Measurements from ENCODE around the gene IDI2. TPM values are rescaled to one million over a fixed set of nuclear protein-coding genes. Genes with fewer than 3 reads are reported as not detected.

IDI2 gene
- total RNA-seq, 1 donor from 2014 or later, result not detected

- Histone ChIP-seq H3K27ac (peak overlapping the region; percentile 96), H3K9me3 (no peaks in the 10 kb centered on the region), H3K4me1 (peaks cover 31% of the 10 kb centered on the region), H3K27me3 (no peaks in the 10 kb centered on the region), H3K4me3 (peak overlapping the region; percentile 98 to 99), H3K36me3 (peaks cover 0 to under 1% of the 10 kb centered on the region in 2 donors)
- no peak for DNase-seq (ENCODE audit: extremely low spot score in 2 of 2)
- no peak for TF ChIP-seq POLR2A (IDR thresholded peaks at IDR 0.05)
- TF ChIP-seq POLR2AphosphoS5 (IDR thresholded peaks at IDR 0.05; ENCODE audit: insufficient read depth in 1 of 2, low read depth in 1 of 2), result no peak
- TF ChIP-seq CTCF (IDR thresholded peaks at IDR 0.05), result no peak
- intact Hi-C loops (cut with DNase I), result loop anchor here (5.0 kb wide), 2 partner anchors 55 to 60 kb away; partner anchors contain the start of genes IDI1 and LARP4B
Measured at GRCh38 chr10:987620-987869, 38.1 kb downstream of the IDI2 start.

- H3K27ac ChIP-seq, result peak overlapping the region; percentile 96
- H3K27me3 ChIP-seq, result no peaks in the 10 kb centered on the region
- DNase-seq (ENCODE audit: extremely low spot score in 2 of 2), result no peak
- TF ChIP-seq CTCF (IDR thresholded peaks at IDR 0.05), result no peak
- intact Hi-C loops (cut with DNase I), result loop anchor here (5.0 kb wide), 2 partner anchors 55 to 60 kb away; partner anchors contain the start of genes IDI1 and LARP4B
- H3K4me3 ChIP-seq, result peak overlapping the region; percentile 98 to 99
- no peaks in the 10 kb centered on the region for H3K9me3 ChIP-seq
- peaks cover 31% of the 10 kb centered on the region for H3K4me1 ChIP-seq
- H3K36me3 ChIP-seq, result no peaks in the 10 kb centered on the region
Measured at GRCh38 chr10:986881-987619, 38.6 kb downstream of the IDI2 start.

DNA sequence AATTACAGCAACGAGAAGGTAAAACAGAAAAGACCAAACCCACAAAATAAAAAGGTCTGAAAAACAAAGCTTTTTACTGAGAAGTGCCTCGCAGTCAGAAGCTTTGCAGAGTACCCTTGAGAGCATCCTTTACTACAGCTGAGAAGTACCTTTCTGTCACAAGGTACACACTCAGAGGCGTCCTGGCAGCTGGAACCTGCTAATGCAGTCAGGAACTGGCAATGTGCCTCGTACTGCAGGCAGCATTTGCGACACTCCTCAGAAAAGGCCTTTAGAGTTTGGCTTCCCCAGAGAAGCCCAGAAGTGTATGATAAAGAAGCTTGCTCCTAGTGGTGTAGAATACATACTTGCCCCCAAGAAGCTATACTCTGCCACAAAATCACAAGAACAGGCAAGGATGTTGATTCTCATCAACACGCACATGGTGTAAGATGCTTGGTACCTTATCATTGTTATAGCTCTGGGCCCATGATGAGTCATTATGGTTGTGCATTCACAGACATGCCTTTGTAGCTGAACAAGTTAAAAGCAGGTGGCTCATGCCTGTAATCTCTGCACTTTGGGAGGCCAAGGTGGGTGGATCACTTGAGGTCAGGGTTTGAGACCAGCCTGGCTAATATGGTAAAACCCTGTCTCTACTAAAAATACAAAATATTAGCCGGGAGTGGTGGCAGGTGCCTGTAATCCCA is 39.4 kb downstream of the IDI2 start:
- H3K27ac ChIP-seq, result no peak overlapping the region
- H3K36me3 ChIP-seq, result no peaks in the 10 kb centered on the region
- H3K4me3 ChIP-seq, result no peak overlapping the region
- H3K9me3 ChIP-seq, result no peaks in the 10 kb centered on the region
- H3K27me3 ChIP-seq, result no peaks in the 10 kb centered on the region
- peaks cover 31% of the 10 kb centered on the region for H3K4me1 ChIP-seq
- TF ChIP-seq CTCF (IDR thresholded peaks at IDR 0.05) (no peak), POLR2AphosphoS5 (IDR thresholded peaks at IDR 0.05; ENCODE audit: insufficient read depth in 1 of 2, low read depth in 1 of 2) (peak in 1 of 2 donors; percentile 30)
- no peak for DNase-seq (ENCODE audit: extremely low spot score in 2 of 2)
- intact Hi-C loops (cut with DNase I), result loop anchor here (5.0 kb wide), 2 partner anchors 54 to 61 kb away; partner anchors contain the start of genes IDI1 and LARP4B

- DNase-seq (ENCODE audit: extremely low spot score in 2 of 2), result no peak
- Histone ChIP-seq H3K4me3 (no peak overlapping the region), H3K27ac (no peak overlapping the region), H3K36me3 (no peaks in the 10 kb centered on the region), H3K27me3 (no peaks in the 10 kb centered on the region), H3K9me3 (no peaks in the 10 kb centered on the region), H3K4me1 (peaks cover 26% of the 10 kb centered on the region)
- TF ChIP-seq CTCF (IDR thresholded peaks at IDR 0.05), result no peak
- no peak for TF ChIP-seq POLR2AphosphoS5 (IDR thresholded peaks at IDR 0.05; ENCODE audit: insufficient read depth in 1 of 2, low read depth in 1 of 2)
- TF ChIP-seq POLR2A (IDR thresholded peaks at IDR 0.05), result no peak
- intact Hi-C loops (cut with DNase I), result loop anchor here (5.0 kb wide), 2 partner anchors 53 to 62 kb away; partner anchors contain the start of genes IDI1 and LARP4B
Measured at GRCh38 chr10:985361-985760, 40.3 kb downstream of the IDI2 start.
